Endothelial cell of umbilical vein (primary cell): Measurements from ENCODE around the gene HDAC11. TPM values are rescaled to one million over a fixed set of nuclear protein-coding genes. Genes with fewer than 3 reads are reported as not detected.

ENCODE experiments used
- BruUV-seq: library from RNA; stranded (reverse); fragments of 400-500 nt; replicated peaks from 2 replicates; lab custom pipeline; 2021; lab: Mats Ljungman, UMichigan
- CTCF ChIA-PET: fragments of 300-600, 350-600 bp; sonication (Branson Sonifier 250); formaldehyde crosslinking; loops from one replicate; lab custom pipeline; 2021; ENCODE audit warnings: antibody characterized with exemption, inconsistent platforms; lab: Charles Lee
- POLR2A ChIA-PET: fragments of 300-600, 350-600 bp; sonication (Branson Sonifier 250); formaldehyde crosslinking; loops from one replicate; lab custom pipeline; 2021; ENCODE audit warnings: antibody characterized with exemption, inconsistent platforms; lab: Charles Lee
- DNase-seq: peaks from one replicate; pipeline ENCODE4 v3.0.0-alpha.2; 2011; ENCODE audit warnings: low read depth, low spot score
- FAIRE-seq: peaks from 2 replicates; lab custom pipeline; 2011; peaks lifted over from hg19 to GRCh38; lab: Jason Lieb, UNC
- H2AFZ ChIP-seq: 2 replicates; pipeline ENCODE4 v1.6.0; 2012; ENCODE audit warnings: low read depth, low read length, control low read depth, inconsistent platforms
- H3K27ac ChIP-seq: 2 replicates; pipeline ENCODE4 v1.5.1; 2011; ENCODE audit warnings: low read depth, mild to moderate bottlenecking, control low read depth, low read length, moderate library complexity; ENCODE audit not compliant: insufficient read depth
- H3K27me3 ChIP-seq, 2 experiments: 2 replicates each; pipeline versions ENCODE4 v1.6.0 to v1.6.1; 2011; ENCODE audit warnings: low read length in 2 of 2, mixed read lengths in 1 of 2; ENCODE audit not compliant: control insufficient read depth in 2 of 2, insufficient read depth in 2 of 2
- H3K36me3 ChIP-seq, 2 experiments: 2 replicates in 1 of 2; 3 replicates in 1 of 2; pipeline ENCODE4 v1.5.1; 2011; ENCODE audit warnings: low read length in 2 of 2, mild to moderate bottlenecking in 1 of 2, moderate library complexity in 1 of 2; ENCODE audit not compliant: control insufficient read depth in 2 of 2, insufficient read depth in 2 of 2; ENCODE audit errors: extremely low read depth in 1 of 2
- H3K4me1 ChIP-seq: 3 replicates; pipeline ENCODE4 v1.5.1; 2011; ENCODE audit warnings: mild to moderate bottlenecking, low read length; ENCODE audit not compliant: control insufficient read depth, insufficient read depth; ENCODE audit errors: extremely low read depth
- H3K4me2 ChIP-seq: 2 replicates; pipeline ENCODE4 v1.6.1; 2011; ENCODE audit warnings: low read length, control low read depth, mixed read lengths; ENCODE audit not compliant: insufficient read depth
- H3K4me3 ChIP-seq, 3 experiments: fragments of 200-600 bp in 1 of 3; sonication (generic), shearing (Covaris generic) in 1 of 3; replicated peaks in 1 of 3; 2 replicates each; pipeline ENCODE4 v1.5.1; 2011 to 2016; ENCODE audit warnings: control low read depth in 3 of 3, low read length in 3 of 3, mild to moderate bottlenecking in 2 of 3, inconsistent platforms in 1 of 3, low read depth in 1 of 3, moderate library complexity in 1 of 3; ENCODE audit not compliant: insufficient read depth in 1 of 3
- H3K79me2 ChIP-seq: 2 replicates; pipeline ENCODE4 v1.6.0; 2012; ENCODE audit warnings: low read length, inconsistent platforms; ENCODE audit not compliant: control insufficient read depth, insufficient read depth
- H3K9ac ChIP-seq: replicated peaks from 2 replicates; pipeline ENCODE3; 2011; ENCODE audit warnings: low read length, control low read depth; ENCODE audit not compliant: insufficient read depth; ENCODE audit errors: extremely low read depth
- H3K9me1 ChIP-seq: replicated peaks from 3 replicates; pipeline ENCODE4 v1.6.0; 2011; ENCODE audit warnings: mild to moderate bottlenecking, low read length; ENCODE audit not compliant: control insufficient read depth, insufficient read depth; ENCODE audit errors: extremely low read depth
- H3K9me3 ChIP-seq: replicated peaks from 2 replicates; pipeline ENCODE4 v1.5.1; 2012; ENCODE audit warnings: low read length, inconsistent platforms; ENCODE audit not compliant: control insufficient read depth, insufficient read depth
- H4K20me1 ChIP-seq: replicated peaks from 2 replicates; pipeline ENCODE3; 2011; ENCODE audit warnings: mild to moderate bottlenecking, low read length; ENCODE audit not compliant: control insufficient read depth, insufficient read depth; ENCODE audit errors: extremely low read depth
- EZH2 ChIP-seq: IDR thresholded peaks from 2 replicates; pipeline ENCODE4 v1.6.1; 2012; ENCODE audit warnings: borderline replicate concordance, low read depth, mild to moderate bottlenecking, moderate library complexity, low read length, inconsistent platforms; ENCODE audit not compliant: severe bottlenecking
- FOS ChIP-seq: IDR thresholded peaks from 2 replicates; pipeline ENCODE4 v1.6.1; 2011; ENCODE audit warnings: mild to moderate bottlenecking, low read length, moderate library complexity, borderline replicate concordance; ENCODE audit not compliant: insufficient read depth
- JUN ChIP-seq: IDR thresholded peaks from 2 replicates; pipeline ENCODE4 v1.6.1; 2011; ENCODE audit warnings: borderline replicate concordance, low read depth; ENCODE audit not compliant: insufficient read length, insufficient read depth
- MAX ChIP-seq: IDR thresholded peaks from 2 replicates; pipeline ENCODE4 v1.6.1; 2011; ENCODE audit not compliant: insufficient read depth, insufficient read length
- MYC ChIP-seq: IDR thresholded peaks from one replicate; pipeline ENCODE4 v1.6.1; 2011; ENCODE audit warnings: mild to moderate bottlenecking, low read depth, low read length
- POLR2A ChIP-seq: IDR thresholded peaks from 2 replicates; pipeline ENCODE4 v1.6.1; 2012; ENCODE audit warnings: low read depth, mild to moderate bottlenecking, control low read depth, low read length
- POLR2AphosphoS5 ChIP-seq: IDR thresholded peaks from 2 replicates; pipeline ENCODE4 v1.6.1; 2012; ENCODE audit warnings: low read depth, mild to moderate bottlenecking, control low read depth, low read length, moderate library complexity; ENCODE audit not compliant: insufficient read depth
- dilution Hi-C: fragments of 300-500 bp; cut with MboI; formaldehyde crosslinking; loops from one replicate; pipeline ENCODE4 v1.15.0; 2019; ENCODE audit warnings: low sequenced_read_pairs; ENCODE audit not compliant: extremely low pct_ligation_motif_present
- intact Hi-C: fragments of 100-400 bp; cut with micrococcal nuclease; formaldehyde crosslinking; loops from one replicate; pipeline ENCODE4 v1.10.0; 2022
- polyA plus RNA-seq, 4 experiments: library from polyadenylated mRNA; depleted of rRNA in 3 of 4; stranded (reverse) in 3 of 4; unstranded in 1 of 4; fragments of >200 nt; gene quantifications; 2 replicates each; pipeline versions ENCODE4 v1.2.1 to v1.2.3, GENCODE V29; 2011 to 2012; ENCODE audit warnings: missing spikeins in 1 of 4
- total RNA-seq: library from RNA; stranded (reverse); gene quantifications from 2 replicates; pipeline ENCODE4 v1.2.3, GENCODE V29; 2021

Gene HDAC11
- total and polyA plus RNA-seq, 2 donors (not counting 3 experiments of a cell fraction or from before 2014, with no cell fraction given): 6.8 to 8.8 TPM

GRCh38 chr3:13483988-13484695, 4.0 kb downstream of the HDAC11 start:
- dilution Hi-C loops: no loop called here
- Histone ChIP-seq H3K27me3 (no peaks in the 10 kb centered on the region), H3K9me1 (no peaks in the 10 kb centered on the region), H2AFZ (no peak overlapping the region), H3K36me3 (no peaks in the 10 kb centered on the region), H3K4me3 (no peak overlapping the region), H3K4me2 (no peak overlapping the region), H4K20me1 (no peaks in the 10 kb centered on the region), H3K9ac (no peak overlapping the region), H3K79me2 (no peaks in the 10 kb centered on the region), H3K27ac (no peak overlapping the region), H3K9me3 (no peaks in the 10 kb centered on the region), H3K4me1 (peaks cover 3% of the 10 kb centered on the region)
- DNase-seq (no peak), FAIRE-seq (no peak)
- TF ChIP-seq POLR2A (no peak), EZH2 (no peak), MYC (no peak), FOS (no peak), JUN (no peak), MAX (no peak), POLR2AphosphoS5 (no peak)
- CTCF ChIA-PET: interaction anchor here (0.6 to 2.8 kb wide), 8 partner anchors 10 to 392 kb away, joined by 3 to 8 read pairs (median 4); no protein-coding TSS in a partner anchor
- BruUV-seq: no TSS peak
- intact Hi-C loops: loop anchor here (10.0 kb wide), 1 partner anchor 401 kb away; the partner anchor contains the start of gene WNT7A
- POLR2A ChIA-PET: no interaction called here
